Endothelial cell of umbilical vein (primary cell): Measurements from ENCODE around the gene BCCIP.

Experiments
- CTCF ChIP-seq, 2 donors: IDR thresholded peaks; 1 replicate in 1 of 2; 2 replicates in 1 of 2; pipeline ENCODE4 v1.5.1; 2011; ENCODE audit warnings: low read length in 2 of 2, mild to moderate bottlenecking in 2 of 2, moderate library complexity in 2 of 2, control low read depth in 1 of 2, inconsistent platforms in 1 of 2, low read depth in 1 of 2; ENCODE audit not compliant: insufficient read depth in 1 of 2; ENCODE audit errors: extremely low read depth in 1 of 2
- GATA2 ChIP-seq: IDR thresholded peaks from 2 replicates; pipeline ENCODE4 v1.7.0; 2011; ENCODE audit warnings: low read depth, mild to moderate bottlenecking, moderate library complexity, mixed read lengths, low read length; ENCODE audit not compliant: insufficient read length, insufficient read depth
- JUN ChIP-seq: IDR thresholded peaks from 2 replicates; pipeline ENCODE4 v1.6.1; 2011; ENCODE audit warnings: borderline replicate concordance, low read depth; ENCODE audit not compliant: insufficient read length, insufficient read depth
- MAX ChIP-seq: IDR thresholded peaks from 2 replicates; pipeline ENCODE4 v1.6.1; 2011; ENCODE audit not compliant: insufficient read depth, insufficient read length
- POLR2A ChIP-seq: IDR thresholded peaks from 2 replicates; pipeline ENCODE4 v1.6.1; 2012; ENCODE audit warnings: low read depth, mild to moderate bottlenecking, control low read depth, low read length
- POLR2AphosphoS5 ChIP-seq: IDR thresholded peaks from 2 replicates; pipeline ENCODE4 v1.6.1; 2012; ENCODE audit warnings: low read depth, mild to moderate bottlenecking, control low read depth, low read length, moderate library complexity; ENCODE audit not compliant: insufficient read depth

DNA sequence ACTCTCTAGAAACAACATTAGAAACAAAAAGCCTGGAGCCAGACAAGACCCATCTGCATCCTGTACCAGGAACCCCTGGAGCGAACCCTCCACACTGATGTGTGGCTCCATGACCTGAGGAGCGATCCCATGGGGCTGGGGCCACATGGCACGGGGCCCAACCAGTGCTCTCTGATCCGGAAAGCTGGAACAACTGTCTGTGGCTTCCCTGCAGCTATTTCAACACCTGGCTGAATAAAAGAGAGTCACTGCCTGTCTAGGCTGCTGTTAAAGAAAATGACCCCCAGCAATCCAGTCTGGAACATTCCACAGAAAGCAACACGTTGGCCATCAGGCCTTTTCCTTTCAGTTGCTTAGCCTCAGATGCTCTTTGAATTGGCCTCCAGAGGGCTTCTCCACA lies 21.2 kb upstream of the BCCIP start:
- no peak for TF ChIP-seq CTCF (IDR thresholded peaks at IDR 0.05; ENCODE audit: extremely low read depth in 1 of 2, insufficient read depth in 1 of 2, low read depth in 1 of 2, low read length in 2 of 2)
- TF ChIP-seq GATA2: no peak
- TF ChIP-seq POLR2A: no peak
- TF ChIP-seq MAX: no peak
- TF ChIP-seq JUN: no peak
- TF ChIP-seq POLR2AphosphoS5: no peak
